ENCODE measurements around the gene MGAT4A.

GRCh38 chr2:98768384-98769113 is 37.6 kb upstream of the MGAT4A start:
- TF ChIP-seq, protein P1, sequence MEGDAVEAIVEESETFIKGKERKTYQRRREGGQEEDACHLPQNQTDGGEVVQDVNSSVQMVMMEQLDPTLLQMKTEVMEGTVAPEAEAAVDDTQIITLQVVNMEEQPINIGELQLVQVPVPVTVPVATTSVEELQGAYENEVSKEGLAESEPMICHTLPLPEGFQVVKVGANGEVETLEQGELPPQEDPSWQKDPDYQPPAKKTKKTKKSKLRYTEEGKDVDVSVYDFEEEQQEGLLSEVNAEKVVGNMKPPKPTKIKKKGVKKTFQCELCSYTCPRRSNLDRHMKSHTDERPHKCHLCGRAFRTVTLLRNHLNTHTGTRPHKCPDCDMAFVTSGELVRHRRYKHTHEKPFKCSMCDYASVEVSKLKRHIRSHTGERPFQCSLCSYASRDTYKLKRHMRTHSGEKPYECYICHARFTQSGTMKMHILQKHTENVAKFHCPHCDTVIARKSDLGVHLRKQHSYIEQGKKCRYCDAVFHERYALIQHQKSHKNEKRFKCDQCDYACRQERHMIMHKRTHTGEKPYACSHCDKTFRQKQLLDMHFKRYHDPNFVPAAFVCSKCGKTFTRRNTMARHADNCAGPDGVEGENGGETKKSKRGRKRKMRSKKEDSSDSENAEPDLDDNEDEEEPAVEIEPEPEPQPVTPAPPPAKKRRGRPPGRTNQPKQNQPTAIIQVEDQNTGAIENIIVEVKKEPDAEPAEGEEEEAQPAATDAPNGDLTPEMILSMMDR (IDR thresholded peaks at IDR 0.05; ENCODE audit: insufficient read depth, low read depth, low read length): no peak
- no peak for TF ChIP-seq EZH2 (IDR thresholded peaks at IDR 0.05; ENCODE audit: insufficient read depth, low read length)

Data from astrocyte (in vitro differentiated cells and primary cell).